A549 (cell line): Measurements from ENCODE around the gene SYT3. TPM values are rescaled to one million over a fixed set of nuclear protein-coding genes. Genes with fewer than 3 reads are reported as not detected.
"Not testable (repeated sequence)": the region's sequence is repeated elsewhere in the genome, so short reads cannot be mapped to it uniquely, and the experiment has no call there.

Experiments used
- ATAC-seq, 2 experiments: fragments of 200-7000 bp in 1 of 2; fragments of >200 bp in 1 of 2; cut with Nextera tagmentation in 1 of 2; cut with Tn5 transposase in 1 of 2; 3 replicates each; pipeline versions ENCODE4 v1.8.0 to v1.9.1; 2018 to 2020; ENCODE audit warnings: mild to moderate bottlenecking in 1 of 2, moderate library complexity in 1 of 2
- CTCF ChIA-PET: fragments of 300-600 bp; sonication (Branson Sonifier 250); formaldehyde crosslinking; extraction: SDS; loops from one replicate; lab custom pipeline; 2021; ENCODE audit warnings: antibody characterized with exemption, inconsistent platforms; lab: Yijun Ruan, JAX
- POLR2A ChIA-PET: fragments of 350-600 bp; formaldehyde crosslinking; extraction: SDS; loops from one replicate; lab custom pipeline; 2021; ENCODE audit warnings: antibody characterized with exemption, inconsistent platforms; lab: Yijun Ruan, JAX
- DNase-seq, 2 experiments: peaks; one replicate each; pipeline versions ENCODE4 v3.0.0 to v3.0.0-alpha.2; 2011 to 2016; ENCODE audit warnings: low read depth in 1 of 2, low spot score in 1 of 2
- FAIRE-seq: peaks from 2 replicates; lab custom pipeline; 2011; peaks lifted over from hg19 to GRCh38; lab: Jason Lieb, UNC
- H3K27ac ChIP-seq, 2 experiments: fragments of >200 bp; sonication (Bioruptor Twin); formaldehyde crosslinking; 3 replicates each; pipeline ENCODE4 v1.5.1; 2016 to 2017
- H3K4me1 ChIP-seq: fragments of >200 bp; sonication (Bioruptor Twin); formaldehyde crosslinking; 3 replicates; pipeline ENCODE4 v1.6.1; 2016
- H3K4me2 ChIP-seq: fragments of >200 bp; sonication (Bioruptor Twin); formaldehyde crosslinking; 3 replicates; pipeline ENCODE4 v1.6.1; 2016
- H3K4me3 ChIP-seq: fragments of >200 bp; sonication (Bioruptor Twin); formaldehyde crosslinking; 3 replicates; pipeline ENCODE4 v1.5.1; 2016
- H3K9me3 ChIP-seq: fragments of >200 bp; sonication (Bioruptor Twin); formaldehyde crosslinking; 3 replicates; pipeline ENCODE4 v1.6.1; 2016
- CHD2 ChIP-seq: fragments of 150-350 bp; IDR thresholded peaks from 2 replicates; pipeline ENCODE4 v1.6.1; 2014; ENCODE audit warnings: low read length; ENCODE audit not compliant: partially characterized antibody
- E2F6 ChIP-seq: IDR thresholded peaks from 2 replicates; pipeline ENCODE4 v1.6.1; 2012; ENCODE audit warnings: low read depth, borderline replicate concordance
- EHF ChIP-seq: fragments of 250-450 bp; sonication (Bioruptor Pico); IDR thresholded peaks from 2 replicates; pipeline ENCODE4 v1.5.0; 2020; ENCODE audit warnings: mild to moderate bottlenecking
- HES2 ChIP-seq: fragments of >200 bp; sonication (Bioruptor Twin); formaldehyde crosslinking; IDR thresholded peaks from 2 replicates; pipeline ENCODE4 v1.6.1; 2016
- MAFK ChIP-seq: fragments of 450-650 bp; IDR thresholded peaks from 2 replicates; pipeline ENCODE4 v1.6.1; 2014; ENCODE audit not compliant: partially characterized antibody
- MAX ChIP-seq: IDR thresholded peaks from 2 replicates; pipeline ENCODE4 v1.6.1; 2012
- MYC ChIP-seq: IDR thresholded peaks from 2 replicates; pipeline ENCODE4 v1.6.1; 2012; ENCODE audit warnings: mild to moderate bottlenecking, inconsistent platforms, low read length, improper control_type of control experiment, borderline replicate concordance
- NFE2L2 ChIP-seq: fragments of 150-350 bp; conservative IDR thresholded peaks from 2 replicates; pipeline ENCODE4 v1.6.1; 2014; ENCODE audit warnings: low read length
- NR3C1 ChIP-seq: fragments of >200 bp; sonication (Bioruptor Twin); formaldehyde crosslinking; IDR thresholded peaks from 3 replicates; pipeline ENCODE4 v1.6.1; 2017
- PHF8 ChIP-seq: fragments of 200-600 bp; sonication (generic); IDR thresholded peaks from 2 replicates; pipeline ENCODE4 v1.6.1; 2016; ENCODE audit warnings: low read depth, mild to moderate bottlenecking, antibody characterized with exemption, moderate library complexity, borderline replicate concordance
- RAD21 ChIP-seq, 2 experiments: fragments of >200 bp in 1 of 2; sonication (Bioruptor Twin) in 1 of 2; formaldehyde crosslinking in 1 of 2; IDR thresholded peaks in 1 of 2; conservative IDR thresholded peaks in 1 of 2; 2 replicates in 1 of 2; 3 replicates in 1 of 2; pipeline ENCODE4 v1.6.1; 2012 to 2018; ENCODE audit warnings: inconsistent platforms in 1 of 2
- RARB ChIP-seq: fragments of 250-450 bp; sonication (Bioruptor Pico); IDR thresholded peaks from 2 replicates; pipeline ENCODE4 v1.8.0; 2021; ENCODE audit warnings: mild to moderate bottlenecking, moderate library complexity
- RCOR1 ChIP-seq: fragments of 150-350 bp; IDR thresholded peaks from 2 replicates; pipeline ENCODE4 v1.6.1; 2014; ENCODE audit warnings: antibody characterized with exemption, low read length, low read depth
- RFX5 ChIP-seq: fragments of 450-650 bp; IDR thresholded peaks from 2 replicates; pipeline ENCODE4 v1.7.1; 2014; ENCODE audit warnings: antibody characterized with exemption, mild to moderate bottlenecking, moderate library complexity
- RNF2 ChIP-seq: fragments of 200-600 bp; sonication (generic); IDR thresholded peaks from 2 replicates; pipeline ENCODE4 v1.6.1; 2016; ENCODE audit warnings: low read depth, mild to moderate bottlenecking, antibody characterized with exemption, moderate library complexity, borderline replicate concordance
- SMC3 ChIP-seq: fragments of >200 bp; sonication (Bioruptor Twin); formaldehyde crosslinking; IDR thresholded peaks from 3 replicates; pipeline ENCODE4 v1.6.1; 2018; ENCODE audit warnings: inconsistent platforms
- TFCP2L1 ChIP-seq: fragments of 250-450 bp; sonication (Bioruptor Pico); IDR thresholded peaks from 2 replicates; pipeline ENCODE4 v1.5.0; 2021; ENCODE audit warnings: mild to moderate bottlenecking
- WGBS: methylation state at CpG from one replicate; pipeline ENCODE4 v1.1.6; 2017; ENCODE audit errors: missing lambda C conversion rate; 5-methylcytosine and 5-hydroxymethylcytosine counted together
- polyA plus RNA-seq, 4 experiments: library from polyadenylated mRNA; depleted of rRNA in 3 of 4; stranded (reverse); fragments of >200 nt; fragmentation: RNase III in 1 of 4; extraction: RNeasy Plus Mini Kit Qiagen cat#74134 plus additional on column Dnase treatment in 1 of 4; gene quantifications; 2 replicates in 3 of 4; 3 replicates in 1 of 4; pipeline ENCODE4 v1.2.3, GENCODE V29; 2011 to 2017
- TF ChIP-seq, protein P1 (sequence below): fragments of 200-600 bp; sonication (generic); IDR thresholded peaks from 2 replicates; pipeline ENCODE4 v1.6.1; 2016; ENCODE audit warnings: antibody characterized with exemption, mild to moderate bottlenecking, moderate library complexity
- TF ChIP-seq, protein P2 (sequence below): fragments of >200 bp; sonication (Bioruptor Twin); formaldehyde crosslinking; IDR thresholded peaks from 3 replicates; pipeline ENCODE4 v1.5.1; 2016

The SYT3 gene
- polyA plus RNA-seq, 2 of the 4 experiments (the other 2 are of a cell fraction): 0.25 to 1.1 TPM

DNA sequence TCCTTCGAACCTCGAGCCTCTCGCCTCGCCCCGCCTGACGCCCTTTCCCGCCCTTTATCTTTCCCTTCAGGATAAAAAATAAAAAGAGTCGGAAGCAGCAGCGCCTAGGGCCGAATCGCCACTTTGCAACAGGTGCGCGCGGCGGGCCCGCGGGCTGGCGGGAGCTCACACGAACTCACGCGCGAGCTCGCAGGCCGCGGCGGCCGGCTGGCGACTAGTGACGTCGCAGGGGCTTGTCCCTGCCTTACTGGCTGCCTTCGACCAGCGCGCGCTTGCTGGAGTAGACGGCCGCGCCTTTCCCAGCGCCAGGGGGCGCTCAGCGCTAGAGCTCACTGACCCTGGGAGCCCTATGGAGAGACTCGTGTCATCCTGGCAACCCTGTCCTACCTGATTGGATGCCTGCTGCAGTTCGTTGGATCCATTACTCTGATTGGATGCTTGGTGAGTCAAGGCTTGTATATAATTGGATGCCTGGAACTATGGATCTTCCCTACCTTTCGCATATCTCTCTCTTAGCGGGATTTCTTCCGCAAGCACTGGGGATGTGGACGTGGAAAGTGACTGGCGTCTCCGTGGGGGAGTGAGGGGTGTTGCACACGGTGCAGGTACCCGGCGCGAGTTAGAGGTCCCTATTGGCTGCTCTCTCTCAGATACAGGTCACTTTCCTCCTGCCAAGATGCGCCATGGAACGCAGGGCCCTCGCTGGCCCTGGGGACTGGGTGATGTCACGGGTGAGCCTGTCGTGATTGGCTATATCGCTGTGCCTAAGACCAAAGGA lies 33.4 kb downstream of the SYT3 start:
- not testable (repeated sequence) for H3K9me3 ChIP-seq, H3K4me1 ChIP-seq
- ChIA-PET CTCF (interaction anchor here (0.8 to 3.8 kb wide), 7 partner anchors 10 to 174 kb away, joined by 3 to 23 read pairs (median 7); no protein-coding TSS in a partner anchor), POLR2A (interaction anchor here (0.7 kb wide), 1 partner anchor 118 kb away, joined by 10 read pairs; no protein-coding TSS in a partner anchor)
- H3K4me3 ChIP-seq: peak overlapping the region; percentile 37
- ATAC-seq (peak; percentile 74 to 88), FAIRE-seq (peak; percentile 92), DNase-seq (peak; percentile 64 to 89)
- WGBS: 38% methylated on average over 44 of the region's 58 CpGs
- TF ChIP-seq RAD21 (conservative IDR thresholded peaks at IDR 0.05 in 1 of 2, IDR thresholded peaks at IDR 0.05 in 1 of 2) (peak; percentile 9 to 41; a peak in 3 of 5 replicates), CHD2 (peak; percentile 14), SMC3 (peak; percentile 43; the same call in 2 of the 3 replicates), MAX (peak; percentile 84), E2F6 (peak; percentile 94), RNF2 (peak; percentile 74; the same call in 1 of the 2 replicates), PHF8 (peak; percentile 52; the same call in 1 of the 2 replicates), RFX5 (peak; percentile 99)
- TF ChIP-seq, protein P1, sequence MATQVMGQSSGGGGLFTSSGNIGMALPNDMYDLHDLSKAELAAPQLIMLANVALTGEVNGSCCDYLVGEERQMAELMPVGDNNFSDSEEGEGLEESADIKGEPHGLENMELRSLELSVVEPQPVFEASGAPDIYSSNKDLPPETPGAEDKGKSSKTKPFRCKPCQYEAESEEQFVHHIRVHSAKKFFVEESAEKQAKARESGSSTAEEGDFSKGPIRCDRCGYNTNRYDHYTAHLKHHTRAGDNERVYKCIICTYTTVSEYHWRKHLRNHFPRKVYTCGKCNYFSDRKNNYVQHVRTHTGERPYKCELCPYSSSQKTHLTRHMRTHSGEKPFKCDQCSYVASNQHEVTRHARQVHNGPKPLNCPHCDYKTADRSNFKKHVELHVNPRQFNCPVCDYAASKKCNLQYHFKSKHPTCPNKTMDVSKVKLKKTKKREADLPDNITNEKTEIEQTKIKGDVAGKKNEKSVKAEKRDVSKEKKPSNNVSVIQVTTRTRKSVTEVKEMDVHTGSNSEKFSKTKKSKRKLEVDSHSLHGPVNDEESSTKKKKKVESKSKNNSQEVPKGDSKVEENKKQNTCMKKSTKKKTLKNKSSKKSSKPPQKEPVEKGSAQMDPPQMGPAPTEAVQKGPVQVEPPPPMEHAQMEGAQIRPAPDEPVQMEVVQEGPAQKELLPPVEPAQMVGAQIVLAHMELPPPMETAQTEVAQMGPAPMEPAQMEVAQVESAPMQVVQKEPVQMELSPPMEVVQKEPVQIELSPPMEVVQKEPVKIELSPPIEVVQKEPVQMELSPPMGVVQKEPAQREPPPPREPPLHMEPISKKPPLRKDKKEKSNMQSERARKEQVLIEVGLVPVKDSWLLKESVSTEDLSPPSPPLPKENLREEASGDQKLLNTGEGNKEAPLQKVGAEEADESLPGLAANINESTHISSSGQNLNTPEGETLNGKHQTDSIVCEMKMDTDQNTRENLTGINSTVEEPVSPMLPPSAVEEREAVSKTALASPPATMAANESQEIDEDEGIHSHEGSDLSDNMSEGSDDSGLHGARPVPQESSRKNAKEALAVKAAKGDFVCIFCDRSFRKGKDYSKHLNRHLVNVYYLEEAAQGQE: peak; percentile 37; the same call in 1 of the 2 replicates
- TF ChIP-seq, protein P2, sequence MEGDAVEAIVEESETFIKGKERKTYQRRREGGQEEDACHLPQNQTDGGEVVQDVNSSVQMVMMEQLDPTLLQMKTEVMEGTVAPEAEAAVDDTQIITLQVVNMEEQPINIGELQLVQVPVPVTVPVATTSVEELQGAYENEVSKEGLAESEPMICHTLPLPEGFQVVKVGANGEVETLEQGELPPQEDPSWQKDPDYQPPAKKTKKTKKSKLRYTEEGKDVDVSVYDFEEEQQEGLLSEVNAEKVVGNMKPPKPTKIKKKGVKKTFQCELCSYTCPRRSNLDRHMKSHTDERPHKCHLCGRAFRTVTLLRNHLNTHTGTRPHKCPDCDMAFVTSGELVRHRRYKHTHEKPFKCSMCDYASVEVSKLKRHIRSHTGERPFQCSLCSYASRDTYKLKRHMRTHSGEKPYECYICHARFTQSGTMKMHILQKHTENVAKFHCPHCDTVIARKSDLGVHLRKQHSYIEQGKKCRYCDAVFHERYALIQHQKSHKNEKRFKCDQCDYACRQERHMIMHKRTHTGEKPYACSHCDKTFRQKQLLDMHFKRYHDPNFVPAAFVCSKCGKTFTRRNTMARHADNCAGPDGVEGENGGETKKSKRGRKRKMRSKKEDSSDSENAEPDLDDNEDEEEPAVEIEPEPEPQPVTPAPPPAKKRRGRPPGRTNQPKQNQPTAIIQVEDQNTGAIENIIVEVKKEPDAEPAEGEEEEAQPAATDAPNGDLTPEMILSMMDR: peak; percentile 53
- H3K27ac ChIP-seq: peak overlapping the region; percentile 56 to 79; a peak in 5 of 6 replicates
- H3K4me2 ChIP-seq: peak overlapping the region; percentile 80

GRCh38 chr19:50604264-50605073 lies 35.2 kb downstream of the SYT3 start:
- DNase-seq, H3K4me1 ChIP-seq, FAIRE-seq, H3K27ac ChIP-seq, POLR2A ChIA-PET, H3K4me2 ChIP-seq, H3K4me3 ChIP-seq, CTCF ChIA-PET, H3K9me3 ChIP-seq: not testable (repeated sequence)
- WGBS: no CpG with 5 or more reads among the region's 56 CpGs
- ATAC-seq: peak; percentile 63 to 73

GRCh38 chr19:50602935-50603334 lies 36.7 kb downstream of the SYT3 start:
- 74% methylated on average over 4 of the region's 4 CpGs for WGBS
- FAIRE-seq: no peak
- H3K4me2 ChIP-seq: no peak overlapping the region
- H3K4me3 ChIP-seq: no peak overlapping the region
- peaks cover 5% of the 10 kb centered on the region; the same call in 1 of the 3 replicates for H3K4me1 ChIP-seq
- no peak overlapping the region for H3K27ac ChIP-seq
- TF ChIP-seq SMC3 (no peak), EHF (CRISPR knock-in tag) (no peak), TFCP2L1 (no peak), RARB (CRISPR knock-in tag) (no peak), NR3C1 (no peak), CHD2 (no peak), RFX5 (no peak), RCOR1 (no peak), NFE2L2 (no peak), MYC (no peak), MAFK (no peak), HES2 (no peak)
- POLR2A ChIA-PET: no interaction called here
- CTCF ChIA-PET: interaction anchor here (2.3 kb wide), 1 partner anchor 65 kb away, joined by 11 read pairs; no protein-coding TSS in a partner anchor
- 0 out of 3 replicates have a peak, but pooled peaks cover 3% of the 10 kb centered on the region for H3K9me3 ChIP-seq
- no peak for ATAC-seq
- no peak for DNase-seq
